ENCODE measurements around the gene PRKN.

GRCh38 chr6:161660666-161661571 is 1066.6 kb downstream of the PRKN start:
- TF ChIP-seq EZH2 (IDR thresholded peaks at IDR 0.05; ENCODE audit: borderline replicate concordance, low read depth, low read length, poor library complexity, severe bottlenecking) (no peak), CTCF (conservative IDR thresholded peaks at IDR 0.05; ENCODE audit: low read depth, low read length) (peak; percentile 30)

Measured in A673 (cell line).